Activated CD4-positive, alpha-beta memory T cell treated with anti-CD3 and anti-CD28 coated beads for 36 hours (primary cell): ENCODE data around the gene RAD18. TPM values are rescaled to one million over a fixed set of nuclear protein-coding genes. Genes with fewer than 3 reads are reported as not detected.

Experiments used
- CTCF ChIA-PET: fragments of 350-600 bp; sonication (Branson Sonifier 250); formaldehyde crosslinking; loops from one replicate; lab custom pipeline; 2021; ENCODE audit warnings: antibody characterized with exemption, inconsistent platforms; lab: Charles Lee
- POLR2A ChIA-PET: fragments of 350-600 bp; sonication (Branson Sonifier 250); formaldehyde crosslinking; loops from one replicate; lab custom pipeline; 2021; ENCODE audit warnings: antibody characterized with exemption; lab: Charles Lee
- DNase-seq: peaks from one replicate; pipeline ENCODE4 v3.0.0-alpha.2; 2020
- H3K27ac Mint-ChIP-seq: one replicate; pipeline ENCODE4 v1.8.0; 2021; ENCODE audit warnings: mixed read lengths
- H3K27me3 Mint-ChIP-seq: one replicate; pipeline ENCODE4 v1.8.0; 2021; ENCODE audit warnings: mixed read lengths
- H3K36me3 Mint-ChIP-seq: one replicate; pipeline ENCODE4 v1.8.0; 2021; ENCODE audit warnings: mixed read lengths
- H3K4me1 Mint-ChIP-seq: one replicate; pipeline ENCODE4 v1.8.0; 2021; ENCODE audit warnings: low read depth, mixed read lengths
- H3K4me3 Mint-ChIP-seq: one replicate; pipeline ENCODE4 v1.8.0; 2021; ENCODE audit warnings: mild to moderate bottlenecking, mixed read lengths
- H3K9me3 Mint-ChIP-seq: one replicate; pipeline ENCODE4 v1.8.0; 2021; ENCODE audit warnings: mixed read lengths
- intact Hi-C: fragments of 100-400 bp; cut with micrococcal nuclease; formaldehyde crosslinking; loops from one replicate; pipeline ENCODE4 v1.15.1; 2023
- total RNA-seq, 2 experiments: library from RNA; stranded (reverse); gene quantifications; one replicate each; pipeline ENCODE4 v1.2.3, GENCODE V29; 2021

RAD18 gene
- total RNA-seq, 2 experiments from 2014 or later: 38.1 to 41.9 TPM

DNA sequence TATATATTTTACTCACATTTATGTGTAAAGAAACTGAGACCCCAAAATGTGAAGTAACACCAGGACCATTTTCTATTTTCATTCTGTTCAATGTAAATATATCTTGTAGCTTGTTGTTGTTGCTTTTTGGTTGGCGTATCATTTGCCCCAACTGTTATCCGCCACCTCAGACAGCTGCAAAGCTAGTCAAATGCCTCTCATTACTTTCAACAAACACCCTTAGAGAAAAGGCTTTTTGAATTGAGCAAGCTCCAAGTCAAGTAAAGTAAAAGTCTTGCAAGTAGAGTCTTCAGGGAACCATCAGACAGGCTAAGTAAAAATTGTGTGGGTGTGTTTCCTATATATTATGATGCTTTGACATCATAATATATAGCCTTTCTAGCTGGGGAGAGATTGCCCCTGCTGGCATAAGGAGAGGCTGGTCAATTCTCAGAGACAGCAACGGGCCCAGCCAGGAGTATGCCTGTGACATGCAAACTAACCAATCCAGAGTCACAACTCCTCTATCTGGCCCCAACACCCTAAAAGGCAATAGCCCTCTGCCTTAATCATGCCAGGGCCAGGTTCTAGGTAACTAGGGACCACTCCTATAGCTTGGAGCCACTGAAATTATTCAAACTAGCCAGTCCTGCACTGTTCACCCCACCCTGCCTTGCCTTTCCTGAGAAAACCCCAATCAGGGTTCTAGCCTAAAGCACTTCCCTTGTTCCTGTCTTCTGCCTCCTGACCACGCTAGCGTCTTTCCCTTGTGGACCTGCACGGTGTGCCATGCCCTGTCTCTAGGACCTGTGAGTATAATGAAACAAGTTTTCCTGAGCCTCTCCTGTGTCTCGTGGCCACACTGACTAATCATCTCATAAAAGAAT is 75.6 kb downstream of the RAD18 start:
- intact Hi-C loops: no loop called here
- POLR2A ChIA-PET: no interaction called here
- no peaks in the 10 kb centered on the region for H3K4me1 Mint-ChIP-seq

DNA sequence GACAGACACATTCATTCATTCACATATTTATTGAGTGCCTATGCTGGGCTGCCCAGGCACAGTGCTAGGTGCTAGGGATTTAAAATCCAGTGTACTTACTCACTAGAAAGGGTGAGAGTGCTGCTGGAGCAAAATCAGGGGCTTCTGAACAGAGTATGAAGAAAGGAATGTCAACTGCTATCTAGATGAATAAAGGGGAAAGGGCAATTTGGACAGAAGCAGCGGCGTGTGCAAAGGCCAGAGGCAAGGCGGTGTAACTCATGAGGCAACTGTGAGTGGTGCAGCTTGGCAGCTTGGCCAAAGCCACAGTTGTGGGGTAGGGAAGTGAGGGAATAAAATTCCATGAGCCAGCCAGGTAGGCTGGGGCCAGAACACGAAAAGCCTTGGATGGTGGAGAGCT is 76.7 kb downstream of the RAD18 start:
- DNase-seq: no peak
- POLR2A ChIA-PET: no interaction called here

More for the DNA sequence above, 75.6 kb downstream of the RAD18 start:
- DNase-seq: no peak
- Mint-ChIP-seq H3K9me3 (no peaks in the 10 kb centered on the region), H3K36me3 (peaks cover 39% of the 10 kb centered on the region), H3K27me3 (no peaks in the 10 kb centered on the region), H3K27ac (no peak overlapping the region), H3K4me3 (no peak overlapping the region)
- CTCF ChIA-PET: interaction anchor here (0.6 kb wide), 1 partner anchor 92 kb away, joined by 3 read pairs; no protein-coding TSS in a partner anchor

DNA sequence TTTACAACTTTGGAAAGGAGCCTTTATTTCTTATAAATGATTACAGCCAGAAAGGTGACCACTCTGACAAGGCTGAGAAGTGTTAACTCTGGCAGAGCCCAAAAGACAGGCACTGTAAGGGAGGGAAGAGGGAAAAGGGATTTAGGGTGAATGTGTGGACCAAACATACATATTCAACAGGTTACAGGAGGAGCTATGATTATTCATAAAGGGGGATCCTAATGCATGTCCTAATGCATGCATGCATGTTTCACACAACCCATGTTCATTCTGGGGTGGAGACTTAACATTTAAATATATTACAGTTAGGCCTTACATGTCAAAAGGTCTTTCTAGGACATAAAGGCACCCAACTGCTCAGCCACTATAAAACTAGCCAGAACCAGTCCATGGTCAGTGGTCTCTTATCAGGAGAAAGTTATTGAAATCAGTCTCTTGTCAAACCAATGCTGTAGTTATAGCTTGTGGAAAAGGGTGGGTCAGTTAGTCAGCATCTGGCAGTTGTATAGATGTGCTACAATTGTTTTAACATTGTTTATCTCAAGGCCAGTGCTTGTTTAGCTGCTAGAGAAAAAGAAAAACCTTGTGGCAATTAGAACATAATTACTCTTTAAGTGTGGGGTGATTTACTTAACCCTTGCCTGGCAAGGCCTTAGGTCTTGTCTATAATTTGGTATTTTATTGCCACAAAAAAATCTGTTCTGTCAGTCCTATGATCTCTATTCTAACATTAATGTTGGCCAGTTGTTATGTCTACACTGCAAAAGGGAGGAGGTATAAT is 77.5 kb downstream of the RAD18 start:
- Mint-ChIP-seq H3K27ac (no peak overlapping the region), H3K36me3 (peaks cover 42% of the 10 kb centered on the region), H3K4me3 (no peak overlapping the region), H3K9me3 (no peaks in the 10 kb centered on the region), H3K27me3 (no peaks in the 10 kb centered on the region), H3K4me1 (no peaks in the 10 kb centered on the region)
- CTCF ChIA-PET: interaction anchor here (0.6 kb wide), 1 partner anchor 362 kb away, joined by 3 read pairs; no protein-coding TSS in a partner anchor
- no peak for DNase-seq
- POLR2A ChIA-PET: no interaction called here
- intact Hi-C loops: no loop called here

More for the DNA sequence above, 76.7 kb downstream of the RAD18 start:
- Mint-ChIP-seq H3K27me3 (no peaks in the 10 kb centered on the region), H3K27ac (no peak overlapping the region), H3K4me3 (no peak overlapping the region), H3K36me3 (peaks cover 35% of the 10 kb centered on the region), H3K9me3 (no peaks in the 10 kb centered on the region), H3K4me1 (no peaks in the 10 kb centered on the region)
- intact Hi-C loops: no loop called here
- CTCF ChIA-PET: interaction anchor here (0.6 kb wide), 1 partner anchor 23 kb away, joined by 3 read pairs; no protein-coding TSS in a partner anchor

DNA sequence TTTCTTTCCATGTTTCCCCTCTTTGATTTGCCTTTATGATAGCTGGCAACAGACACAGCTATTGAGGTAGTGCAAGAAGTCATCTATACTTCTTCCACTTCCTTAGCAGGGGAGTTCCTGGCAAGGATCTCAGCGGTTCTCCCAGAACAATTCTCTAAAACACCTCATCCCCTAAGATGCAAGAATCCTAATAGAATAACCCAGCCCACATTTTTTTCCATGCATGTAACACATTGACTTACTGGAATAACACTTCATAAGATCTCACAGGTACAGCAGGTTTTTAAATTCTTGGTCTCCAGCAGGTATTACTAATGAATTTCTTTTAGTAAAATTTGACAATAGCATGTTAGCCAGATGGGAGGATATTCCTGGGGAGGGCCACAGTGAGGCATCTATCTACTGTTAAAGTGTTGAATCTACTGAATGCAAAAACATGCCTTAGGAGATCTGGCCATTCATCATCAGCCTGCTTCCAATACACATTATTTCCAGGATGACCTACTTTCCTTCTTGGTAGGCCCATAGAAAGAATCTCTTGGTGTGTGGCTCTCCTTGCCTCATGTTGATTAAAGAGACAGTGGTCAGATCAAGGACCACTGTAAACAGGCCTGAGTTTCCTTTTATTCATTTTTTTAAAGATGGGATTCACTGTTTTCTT is 78.5 kb downstream of the RAD18 start:
- H3K36me3 Mint-ChIP-seq: peaks cover 47% of the 10 kb centered on the region
- intact Hi-C loops: no loop called here
- ChIA-PET POLR2A (no interaction called here), CTCF (interaction anchor here (0.6 kb wide), 1 partner anchor 363 kb away, joined by 3 read pairs; no protein-coding TSS in a partner anchor)
- no peak for DNase-seq
- no peaks in the 10 kb centered on the region for H3K4me1 Mint-ChIP-seq
- H3K27me3 Mint-ChIP-seq: no peaks in the 10 kb centered on the region
- H3K27ac Mint-ChIP-seq: no peak overlapping the region
- H3K4me3 Mint-ChIP-seq: no peak overlapping the region
- no peaks in the 10 kb centered on the region for H3K9me3 Mint-ChIP-seq

DNA sequence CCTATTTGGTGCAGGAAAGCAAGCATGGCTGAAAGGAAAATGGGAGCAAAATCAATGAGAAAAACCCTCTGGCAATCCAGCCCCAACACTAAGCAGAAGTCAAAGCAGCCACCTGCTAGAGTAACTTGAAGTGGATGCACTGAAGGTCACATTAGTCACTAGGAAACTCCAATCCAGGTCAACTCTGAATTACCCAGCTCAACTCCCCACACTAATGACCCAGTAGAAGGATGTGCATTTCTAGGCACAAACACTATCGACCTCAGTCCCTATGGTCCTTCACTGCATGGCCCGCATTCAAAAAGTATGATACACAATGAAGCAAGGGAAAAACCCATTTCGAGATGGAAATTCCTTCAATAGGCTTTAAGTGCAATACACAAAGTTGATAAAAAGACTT is 80.6 kb downstream of the RAD18 start:
- POLR2A ChIA-PET: no interaction called here
- no peak for DNase-seq
- no peak overlapping the region for H3K27ac Mint-ChIP-seq
- intact Hi-C loops: no loop called here
- no peaks in the 10 kb centered on the region for H3K4me1 Mint-ChIP-seq
- no peaks in the 10 kb centered on the region for H3K27me3 Mint-ChIP-seq
- no peak overlapping the region for H3K4me3 Mint-ChIP-seq
- CTCF ChIA-PET: no interaction called here
- no peaks in the 10 kb centered on the region for H3K9me3 Mint-ChIP-seq
- H3K36me3 Mint-ChIP-seq: peaks cover 47% of the 10 kb centered on the region

DNA sequence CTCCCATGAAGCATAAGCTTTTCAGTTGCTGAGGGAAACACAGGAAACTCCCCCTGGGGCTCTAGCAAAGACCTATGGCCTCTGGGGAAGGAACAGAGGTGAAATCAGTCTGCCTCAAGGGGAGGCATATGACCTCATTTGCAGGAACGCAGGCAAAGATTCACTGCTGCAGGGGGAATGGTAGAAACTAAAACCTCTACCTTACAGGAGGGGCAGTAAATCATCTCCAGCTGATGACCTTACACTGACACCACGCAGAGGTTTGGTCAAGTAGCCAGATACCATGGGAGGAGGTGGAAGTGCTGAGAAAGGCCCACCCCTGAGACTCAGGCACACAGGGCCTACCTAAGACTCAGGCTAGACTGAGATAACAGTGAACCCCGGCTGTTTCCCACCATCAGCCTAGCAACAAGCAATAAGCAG is 81.1 kb downstream of the RAD18 start:
- H3K4me3 Mint-ChIP-seq: no peak overlapping the region
- ChIA-PET POLR2A (no interaction called here), CTCF (no interaction called here)
- DNase-seq: no peak
- H3K4me1 Mint-ChIP-seq: no peaks in the 10 kb centered on the region
- H3K36me3 Mint-ChIP-seq: peaks cover 49% of the 10 kb centered on the region
- no peaks in the 10 kb centered on the region for H3K27me3 Mint-ChIP-seq
- H3K27ac Mint-ChIP-seq: no peak overlapping the region
- intact Hi-C loops: no loop called here
- no peaks in the 10 kb centered on the region for H3K9me3 Mint-ChIP-seq

DNA sequence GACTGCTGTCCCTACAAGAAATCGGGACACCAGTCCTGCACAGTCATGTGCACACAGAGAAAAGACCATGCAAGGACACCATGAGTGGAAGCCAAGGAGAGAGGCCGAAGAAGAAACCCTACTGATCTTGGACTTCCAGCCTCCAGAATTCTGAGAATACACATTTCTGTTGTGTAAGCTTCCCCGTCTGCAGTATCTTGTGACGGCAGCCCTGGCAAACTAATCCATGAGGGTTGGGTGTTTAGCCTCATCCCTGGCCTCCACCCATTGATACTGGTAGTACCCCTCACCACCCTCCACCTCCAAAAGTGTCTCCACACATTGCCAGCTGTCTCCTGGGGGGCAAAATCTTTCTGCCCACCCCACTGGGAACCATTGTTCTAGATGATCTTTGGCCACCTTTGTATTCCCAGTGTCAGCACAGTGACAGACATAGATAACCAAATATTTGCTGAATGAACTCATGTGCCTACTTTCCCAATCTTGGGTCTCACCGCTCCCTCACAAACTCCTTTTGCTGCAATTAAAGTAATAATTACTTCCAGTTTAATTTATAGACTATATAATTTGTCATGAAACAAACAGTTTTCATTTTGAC is 83.8 kb downstream of the RAD18 start:
- H3K27ac Mint-ChIP-seq: no peak overlapping the region
- no peaks in the 10 kb centered on the region for H3K9me3 Mint-ChIP-seq
- intact Hi-C loops: no loop called here
- peaks cover 38% of the 10 kb centered on the region for H3K36me3 Mint-ChIP-seq
- ChIA-PET POLR2A (no interaction called here), CTCF (no interaction called here)
- no peak overlapping the region for H3K4me3 Mint-ChIP-seq
- H3K4me1 Mint-ChIP-seq: no peaks in the 10 kb centered on the region
- no peak for DNase-seq
- no peaks in the 10 kb centered on the region for H3K27me3 Mint-ChIP-seq

DNA sequence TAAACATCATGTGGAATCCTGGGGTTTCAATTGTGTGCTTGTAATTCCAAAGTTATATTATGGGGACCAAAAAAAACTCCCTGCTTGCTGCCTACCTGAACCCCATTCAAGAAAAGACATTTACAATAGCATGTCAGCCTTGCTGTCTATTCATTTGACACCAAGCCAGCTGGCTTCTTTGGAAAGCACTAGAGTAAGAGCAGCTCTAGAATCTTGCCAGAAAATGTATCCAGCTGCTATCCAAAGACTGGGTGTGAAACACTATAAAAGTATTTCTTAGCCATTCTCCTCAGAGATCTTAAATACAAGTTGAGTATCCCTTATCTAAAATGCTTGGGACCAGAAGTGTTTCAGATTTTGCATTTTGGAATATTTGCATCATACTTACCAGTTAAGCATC is 87.4 kb downstream of the RAD18 start:
- Mint-ChIP-seq H3K4me1 (no peaks in the 10 kb centered on the region), H3K4me3 (no peak overlapping the region), H3K27me3 (no peaks in the 10 kb centered on the region), H3K27ac (no peak overlapping the region), H3K9me3 (no peaks in the 10 kb centered on the region), H3K36me3 (peaks cover 24% of the 10 kb centered on the region)
- CTCF ChIA-PET: no interaction called here
- POLR2A ChIA-PET: no interaction called here
- intact Hi-C loops: no loop called here
- DNase-seq: no peak

DNA sequence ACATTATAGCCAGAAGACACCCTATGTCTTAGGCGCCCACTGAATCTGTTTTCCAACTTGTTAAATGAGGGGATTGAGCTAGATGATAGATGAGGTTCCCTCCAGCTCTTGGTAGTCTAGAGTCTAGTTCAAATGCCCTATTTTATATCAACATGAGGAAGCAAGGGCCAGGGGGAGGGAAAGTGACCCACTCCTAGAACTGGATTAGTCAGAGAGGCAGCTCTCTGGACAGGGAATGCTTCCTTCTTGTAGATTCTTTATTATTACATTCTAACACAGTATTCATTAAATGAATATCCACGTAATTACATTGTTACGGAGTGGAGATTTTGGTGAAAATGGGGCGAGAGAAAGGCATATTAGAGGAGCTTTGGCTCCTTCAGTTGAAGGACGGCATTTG is 89.5 kb downstream of the RAD18 start:
- Mint-ChIP-seq H3K36me3 (peaks cover 13% of the 10 kb centered on the region), H3K27me3 (no peaks in the 10 kb centered on the region), H3K9me3 (no peaks in the 10 kb centered on the region), H3K4me1 (no peaks in the 10 kb centered on the region), H3K27ac (no peak overlapping the region), H3K4me3 (no peak overlapping the region)
- CTCF ChIA-PET: no interaction called here
- POLR2A ChIA-PET: interaction anchor here (1.1 kb wide), 1 partner anchor 15 kb away, joined by 3 read pairs; no protein-coding TSS in a partner anchor
- no peak for DNase-seq
- intact Hi-C loops: no loop called here

DNA sequence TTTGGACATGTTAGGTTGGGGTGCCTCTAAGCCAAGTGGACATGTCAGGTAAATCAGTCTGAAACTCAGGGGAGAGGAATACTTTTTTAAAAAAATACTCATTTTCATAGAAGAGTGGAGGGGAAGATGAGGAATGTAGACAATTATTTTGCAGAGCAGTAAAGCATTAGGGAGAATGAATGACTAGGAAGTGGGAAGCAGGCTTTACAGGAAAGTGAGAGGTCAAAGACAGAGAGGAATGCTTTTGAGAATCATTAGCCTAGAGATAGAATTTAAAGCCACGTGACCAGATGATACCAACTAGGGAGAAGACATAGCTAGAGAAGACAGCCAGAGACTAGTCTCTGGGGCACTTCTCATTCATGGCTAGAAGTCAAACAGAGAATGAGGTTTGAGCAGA is 91.0 kb downstream of the RAD18 start:
- POLR2A ChIA-PET: no interaction called here
- Mint-ChIP-seq H3K9me3 (no peaks in the 10 kb centered on the region), H3K27ac (no peak overlapping the region), H3K27me3 (no peaks in the 10 kb centered on the region), H3K4me1 (no peaks in the 10 kb centered on the region), H3K4me3 (no peak overlapping the region), H3K36me3 (peaks cover 2% of the 10 kb centered on the region)
- intact Hi-C loops: no loop called here
- DNase-seq: no peak
- CTCF ChIA-PET: no interaction called here

DNA sequence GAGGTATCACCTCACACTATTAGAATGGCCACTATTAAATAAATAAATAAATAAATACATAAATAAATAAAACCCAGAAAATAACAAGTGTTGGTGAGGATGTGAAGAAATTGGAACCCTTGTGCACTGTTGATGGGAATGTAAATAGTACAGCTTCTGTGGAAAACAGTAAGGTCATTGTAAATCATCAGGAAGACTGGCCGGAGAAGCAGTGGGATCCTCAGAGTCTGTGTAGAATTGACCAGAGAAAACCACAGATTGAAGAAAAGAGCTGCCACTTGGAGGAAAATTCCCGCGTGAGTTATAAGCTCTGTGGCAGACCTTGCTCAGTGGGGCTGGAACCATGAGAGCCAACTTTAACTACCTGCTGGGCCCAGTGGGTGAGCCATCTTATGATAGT is 92.0 kb downstream of the RAD18 start:
- Mint-ChIP-seq H3K9me3 (no peaks in the 10 kb centered on the region), H3K4me1 (no peaks in the 10 kb centered on the region), H3K36me3 (no peaks in the 10 kb centered on the region), H3K27ac (no peak overlapping the region), H3K4me3 (no peak overlapping the region), H3K27me3 (no peaks in the 10 kb centered on the region)
- intact Hi-C loops: no loop called here
- CTCF ChIA-PET: no interaction called here
- DNase-seq: no peak
- POLR2A ChIA-PET: no interaction called here

DNA sequence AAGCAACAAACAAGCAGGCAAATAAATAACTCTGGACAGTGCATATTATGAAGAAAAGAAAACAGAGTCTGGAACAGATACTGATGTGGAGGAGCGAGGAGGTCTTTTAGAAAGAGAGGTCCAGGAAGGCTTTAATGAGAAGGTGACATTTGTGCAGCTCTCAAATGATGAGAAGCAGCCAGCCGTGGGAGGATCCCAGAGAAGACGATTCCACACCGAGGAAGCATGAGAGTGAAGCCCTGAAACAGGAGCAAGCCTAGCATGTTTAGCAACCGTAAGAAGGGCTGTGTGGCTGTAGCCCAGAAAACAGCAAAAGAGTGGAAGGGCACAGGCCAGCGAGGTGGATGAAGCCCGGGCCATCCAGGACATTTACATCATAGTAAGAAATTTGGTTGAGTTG is 93.1 kb downstream of the RAD18 start:
- Mint-ChIP-seq H3K4me1 (no peaks in the 10 kb centered on the region), H3K36me3 (no peaks in the 10 kb centered on the region), H3K27me3 (no peaks in the 10 kb centered on the region), H3K9me3 (no peaks in the 10 kb centered on the region), H3K4me3 (no peak overlapping the region), H3K27ac (no peak overlapping the region)
- ChIA-PET POLR2A (no interaction called here), CTCF (no interaction called here)
- intact Hi-C loops: no loop called here
- DNase-seq: no peak
